Peyer's patch (tissue), 4 donors: ENCODE measurements around the gene ITGA7. TPM values are rescaled to one million over a fixed set of nuclear protein-coding genes. Genes with fewer than 3 reads are reported as not detected.

Source experiments
- DNase-seq, 3 donors: peaks; one replicate each; pipeline ENCODE4 v3.0.0-alpha.2; 2017 to 2019
- H3K27ac ChIP-seq, 4 donors: fragments of 200-600 bp; sonication (generic); one replicate each; pipeline ENCODE4 v1.5.1; 2016 to 2019
- H3K27me3 ChIP-seq, 2 donors: fragments of 200-600 bp; sonication (generic); one replicate each; pipeline ENCODE4 v1.5.1; 2019
- H3K36me3 ChIP-seq, 3 donors: fragments of 200-600 bp; sonication (generic); one replicate each; pipeline ENCODE4 v1.5.1; 2016 to 2019
- H3K4me1 ChIP-seq, 4 donors: fragments of 200-600 bp; sonication (generic); one replicate each; pipeline ENCODE4 v1.5.1; 2016 to 2019
- H3K4me3 ChIP-seq, 4 donors: fragments of 200-600 bp; sonication (generic); 1 replicate in 3 of 4; 2 replicates in 1 of 4; pipeline ENCODE4 v1.5.1; 2016 to 2019; ENCODE audit warnings: mild to moderate bottlenecking in 1 of 4
- H3K9me3 ChIP-seq, 4 donors: fragments of 200-600 bp; sonication (generic); one replicate each; pipeline ENCODE4 v1.5.1; 2016 to 2019; ENCODE audit warnings: mild to moderate bottlenecking in 1 of 4
- POLR2A ChIP-seq, 2 donors: fragments of 450-650 bp; IDR thresholded peaks; one replicate each; pipeline ENCODE4 v1.5.1; 2017; ENCODE audit warnings: antibody characterized with exemption in 2 of 2, mild to moderate bottlenecking in 2 of 2, moderate library complexity in 2 of 2
- total RNA-seq, 4 donors: library from RNA; depleted of rRNA; stranded (reverse); fragments of >200 nt; gene quantifications; one replicate each; pipeline ENCODE4 v1.1.0, GENCODE V29; 2016
- TF ChIP-seq, protein P1 (sequence below), 6 experiments: fragments of 450-650 bp in 4 of 6; fragments of 200-600 bp in 2 of 6; sonication (generic) in 1 of 6; IDR thresholded peaks; one replicate each; pipeline ENCODE4 v1.5.1; 2017 to 2019; ENCODE audit warnings: antibody characterized with exemption in 6 of 6, mild to moderate bottlenecking in 3 of 6, moderate library complexity in 1 of 6

Gene ITGA7
- total RNA-seq, 4 donors from 2014 or later = 13.1 to 29.0 (median 27.0) TPM

DNA sequence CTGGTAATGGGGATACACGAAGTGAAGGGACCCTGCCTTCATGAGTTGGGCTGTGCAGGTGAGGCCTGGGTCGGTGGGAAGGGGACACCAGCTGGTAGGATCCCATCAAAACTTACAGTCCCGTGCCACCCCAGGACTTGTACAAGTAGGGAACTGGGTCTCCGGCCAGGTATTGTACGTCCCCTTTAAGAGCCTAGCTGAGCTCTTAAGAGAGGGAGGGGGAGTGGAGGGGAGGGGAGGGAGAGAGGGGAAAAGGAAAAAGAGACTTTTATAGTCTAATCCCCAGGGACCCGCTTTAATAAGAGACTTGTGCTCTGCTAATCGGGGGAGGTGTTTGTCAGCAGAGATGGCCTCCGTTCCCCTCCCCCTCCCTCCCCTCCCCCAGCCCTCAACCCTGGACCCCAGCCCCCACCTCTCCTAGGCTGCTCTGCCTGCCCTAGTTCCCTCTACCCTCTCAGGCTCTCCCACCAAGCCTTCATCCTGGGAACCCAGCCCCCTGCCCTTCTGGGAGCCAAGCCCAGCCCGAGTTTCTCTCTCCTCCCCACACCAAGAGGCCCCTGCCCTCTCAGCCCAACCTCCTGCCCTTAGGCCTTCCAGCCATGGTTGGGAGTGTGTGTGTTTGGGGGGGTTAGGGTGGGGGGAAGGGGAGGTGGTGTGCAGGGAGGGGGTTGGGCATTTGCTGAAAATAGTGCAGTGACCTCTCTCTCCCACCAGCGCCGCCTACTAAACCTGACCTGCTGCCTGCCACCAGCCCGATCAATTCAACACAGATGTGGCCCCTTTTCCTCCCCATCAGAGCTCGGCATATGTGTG is 37.9 kb upstream of the ITGA7 start:
- H3K36me3 ChIP-seq = no peaks in the 10 kb centered on the region
- H3K27ac ChIP-seq = peak overlapping the region in 3 of 4 donors; percentile 36 to 82 (median 42)
- peak overlapping the region in 1 of 4 donors; percentile 4 for H3K4me3 ChIP-seq
- DNase-seq = no peak
- peaks cover 0 to 4% of the 10 kb centered on the region in 2 donors for H3K27me3 ChIP-seq
- no peaks in the 10 kb centered on the region for H3K9me3 ChIP-seq
- TF ChIP-seq POLR2A (IDR thresholded peaks at IDR 0.05) = no peak
- TF ChIP-seq, protein P1, sequence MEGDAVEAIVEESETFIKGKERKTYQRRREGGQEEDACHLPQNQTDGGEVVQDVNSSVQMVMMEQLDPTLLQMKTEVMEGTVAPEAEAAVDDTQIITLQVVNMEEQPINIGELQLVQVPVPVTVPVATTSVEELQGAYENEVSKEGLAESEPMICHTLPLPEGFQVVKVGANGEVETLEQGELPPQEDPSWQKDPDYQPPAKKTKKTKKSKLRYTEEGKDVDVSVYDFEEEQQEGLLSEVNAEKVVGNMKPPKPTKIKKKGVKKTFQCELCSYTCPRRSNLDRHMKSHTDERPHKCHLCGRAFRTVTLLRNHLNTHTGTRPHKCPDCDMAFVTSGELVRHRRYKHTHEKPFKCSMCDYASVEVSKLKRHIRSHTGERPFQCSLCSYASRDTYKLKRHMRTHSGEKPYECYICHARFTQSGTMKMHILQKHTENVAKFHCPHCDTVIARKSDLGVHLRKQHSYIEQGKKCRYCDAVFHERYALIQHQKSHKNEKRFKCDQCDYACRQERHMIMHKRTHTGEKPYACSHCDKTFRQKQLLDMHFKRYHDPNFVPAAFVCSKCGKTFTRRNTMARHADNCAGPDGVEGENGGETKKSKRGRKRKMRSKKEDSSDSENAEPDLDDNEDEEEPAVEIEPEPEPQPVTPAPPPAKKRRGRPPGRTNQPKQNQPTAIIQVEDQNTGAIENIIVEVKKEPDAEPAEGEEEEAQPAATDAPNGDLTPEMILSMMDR (IDR thresholded peaks at IDR 0.05) = no peak
- peaks cover 0 to 29% (median 10%) of the 10 kb centered on the region in 4 donors for H3K4me1 ChIP-seq

DNA sequence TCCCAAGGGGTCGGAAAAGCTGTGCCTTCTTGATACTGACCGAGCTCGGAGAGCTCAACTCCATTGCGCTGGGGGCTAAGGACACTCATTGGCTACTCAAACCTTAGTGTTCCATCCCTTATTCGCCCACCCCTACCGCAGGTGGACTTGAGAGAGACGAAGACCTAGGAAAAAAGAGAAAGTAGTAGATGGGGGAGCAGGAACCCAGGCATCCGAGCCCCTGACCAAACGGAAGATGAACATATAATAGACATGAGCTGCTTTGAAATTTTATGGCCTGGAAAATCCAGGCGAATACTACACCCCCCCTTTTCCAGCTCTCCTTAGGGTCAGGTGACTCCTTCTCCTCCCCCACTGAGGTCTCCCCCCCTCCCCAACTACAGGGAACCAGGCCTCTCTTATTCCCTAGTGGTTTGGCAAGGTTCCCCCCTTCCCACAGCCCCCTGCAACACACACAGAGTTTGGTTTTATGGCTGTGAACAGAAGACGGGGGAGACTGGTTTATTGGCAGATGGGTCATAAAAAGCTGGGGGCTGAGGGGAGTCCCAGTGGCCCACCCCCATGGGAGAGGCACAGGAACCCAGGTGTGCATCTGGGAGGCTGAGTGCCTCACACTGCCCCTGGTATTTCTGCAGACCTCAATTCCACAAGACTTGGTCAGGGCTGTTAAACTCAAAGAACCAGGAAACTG is 36.8 kb upstream of the ITGA7 start:
- peak overlapping the region in 2 of 4 donors; percentile 71 to 82 for H3K27ac ChIP-seq
- H3K4me1 ChIP-seq = peaks cover 0 to 29% (median 10%) of the 10 kb centered on the region in 4 donors
- no peaks in the 10 kb centered on the region for H3K9me3 ChIP-seq
- peak overlapping the region; percentile 60 to 80 (median 68) for H3K4me3 ChIP-seq
- no peak for DNase-seq
- H3K36me3 ChIP-seq = no peaks in the 10 kb centered on the region
- peaks cover 0 to 4% of the 10 kb centered on the region in 2 donors for H3K27me3 ChIP-seq
- no peak for TF ChIP-seq POLR2A (IDR thresholded peaks at IDR 0.05)
- TF ChIP-seq, protein P1 (IDR thresholded peaks at IDR 0.05) = no peak

DNA sequence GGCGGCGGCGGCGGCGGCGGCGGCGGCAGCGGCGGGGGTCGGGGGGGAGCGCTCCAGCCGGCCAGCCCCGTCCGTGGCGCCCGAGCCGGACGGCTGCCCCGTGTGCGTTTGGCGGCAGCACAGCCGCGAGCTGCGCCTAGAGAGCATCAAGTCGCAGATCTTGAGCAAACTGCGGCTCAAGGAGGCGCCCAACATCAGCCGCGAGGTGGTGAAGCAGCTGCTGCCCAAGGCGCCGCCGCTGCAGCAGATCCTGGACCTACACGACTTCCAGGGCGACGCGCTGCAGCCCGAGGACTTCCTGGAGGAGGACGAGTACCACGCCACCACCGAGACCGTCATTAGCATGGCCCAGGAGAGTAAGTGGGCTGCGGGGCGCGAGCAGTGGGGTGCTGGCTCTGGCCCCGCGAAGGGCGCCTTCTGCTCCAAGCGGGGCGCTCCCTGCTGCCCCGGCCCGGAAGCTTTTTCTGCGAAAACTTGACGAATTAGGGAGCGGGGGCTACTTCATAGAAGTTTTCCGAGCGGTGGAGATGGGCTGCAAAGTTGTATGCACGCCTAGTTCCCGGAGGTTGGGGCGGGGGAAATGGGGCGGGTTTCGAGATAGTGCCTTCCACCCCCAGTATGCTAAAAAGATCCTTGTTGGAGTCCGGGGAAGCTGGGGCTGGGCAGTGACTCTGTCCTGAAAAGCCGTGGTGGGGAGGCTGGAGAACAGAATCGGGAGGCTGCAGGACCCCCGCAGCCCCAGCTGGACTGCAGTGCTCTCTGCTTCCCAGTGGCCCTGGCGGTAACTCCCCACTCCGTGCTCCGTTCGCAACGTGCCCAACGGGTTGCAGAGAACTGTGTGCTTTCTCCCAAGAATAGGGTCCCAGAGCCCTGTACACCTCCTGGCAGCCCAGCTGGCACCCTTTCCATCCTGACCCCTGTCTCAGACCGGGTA is 36.0 kb upstream of the ITGA7 start:
- TF ChIP-seq, protein P1 (IDR thresholded peaks at IDR 0.05) = peak in 2 of 6 experiments; percentile 4 to 7
- no peak for TF ChIP-seq POLR2A (IDR thresholded peaks at IDR 0.05)
- Histone ChIP-seq H3K9me3 (no peaks in the 10 kb centered on the region), H3K4me3 (peak overlapping the region; percentile 60 to 80 (median 68)), H3K4me1 (peaks cover 0 to 29% (median 10%) of the 10 kb centered on the region in 4 donors), H3K36me3 (no peaks in the 10 kb centered on the region), H3K27me3 (peaks cover 0 to 4% of the 10 kb centered on the region in 2 donors), H3K27ac (peak overlapping the region; percentile 29 to 82 (median 72))
- DNase-seq = peak; percentile 55 to 79 (median 71)

DNA sequence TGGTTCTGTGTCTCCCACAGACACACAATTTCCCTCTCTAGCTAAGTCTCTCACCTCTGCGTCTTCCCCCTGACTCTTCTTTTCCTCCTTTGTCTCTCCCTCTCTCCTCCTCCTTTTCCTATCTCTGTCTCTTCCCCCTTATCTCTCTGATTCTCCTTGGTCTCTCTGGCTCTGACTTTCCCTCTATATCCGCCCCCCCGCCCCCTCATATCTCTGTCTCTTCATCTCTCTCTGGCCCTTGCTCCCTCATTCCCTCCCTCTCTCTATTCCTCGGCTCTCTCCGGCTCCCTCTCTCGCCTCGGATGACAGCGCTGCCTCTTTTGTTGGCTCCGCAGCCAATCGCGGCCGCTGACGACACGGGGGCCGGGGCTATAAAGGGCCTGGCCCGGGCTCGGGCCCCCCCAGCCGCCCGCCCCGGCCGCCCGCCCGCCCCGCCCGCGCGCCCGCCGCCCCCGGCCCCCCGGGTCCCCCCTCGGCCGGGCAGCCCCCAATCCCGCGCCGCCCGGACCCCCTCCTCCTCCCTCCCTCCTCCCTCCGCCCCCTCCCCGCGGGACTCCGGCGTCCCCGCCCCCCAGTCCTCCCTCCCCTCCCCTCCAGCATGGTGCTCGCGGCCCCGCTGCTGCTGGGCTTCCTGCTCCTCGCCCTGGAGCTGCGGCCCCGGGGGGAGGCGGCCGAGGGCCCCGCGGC is 35.2 kb upstream of the ITGA7 start, which contains the start of gene GDF11:
TSS of gene GDF11 (plus strand) at position 404 of the 687 bp plus-strand sequence. CDS start at position 599, 195 bp downstream.
- H3K4me3 ChIP-seq = peak within 1 kb of the TSS; percentile 60 to 80 (median 68)
- H3K4me1 ChIP-seq = peaks cover 0 to 34% (median 13%) of the 10 kb centered on the region in 4 donors
- H3K27me3 ChIP-seq = peaks cover 0 to 4% of the 10 kb centered on the region in 2 donors
- TF ChIP-seq, protein P1 (IDR thresholded peaks at IDR 0.05) = no peak
- TF ChIP-seq POLR2A (IDR thresholded peaks at IDR 0.05) = peak in 1 of 2 donors; percentile 44
- no peaks in the 10 kb centered on the region for H3K36me3 ChIP-seq
- DNase-seq = peak in 2 of 3 donors; percentile 83 to 91
- no peaks in the 10 kb centered on the region for H3K9me3 ChIP-seq
- peak within 1 kb of the TSS; percentile 42 to 82 (median 72) for H3K27ac ChIP-seq
